Transverse colon (tissue), 4 donors: Measurements from ENCODE around the gene VIM. TPM values are rescaled to one million over a fixed set of nuclear protein-coding genes. Genes with fewer than 3 reads are reported as not detected.

Experiments used
- DNase-seq: peaks from one replicate; pipeline ENCODE4 v3.0.0-alpha.2; 2019
- H3K27ac ChIP-seq, 4 donors: fragments of 200-600 bp; sonication (generic); 2 replicates each; pipeline ENCODE4 v1.5.1; 2016 to 2018; ENCODE audit warnings: inconsistent platforms in 4 of 4
- H3K27me3 ChIP-seq: fragments of 200-600 bp; sonication (generic); 2 replicates; pipeline ENCODE4 v1.5.1; 2017; ENCODE audit warnings: inconsistent platforms
- H3K36me3 ChIP-seq, 4 donors: fragments of 200-600 bp; sonication (generic); 2 replicates each; pipeline ENCODE4 v1.5.1; 2017 to 2019; ENCODE audit warnings: inconsistent platforms in 4 of 4
- H3K4me1 ChIP-seq, 4 donors: fragments of 200-600 bp; sonication (generic); 2 replicates each; pipeline ENCODE4 v1.5.1; 2017 to 2020; ENCODE audit warnings: inconsistent platforms in 4 of 4
- H3K4me3 ChIP-seq, 4 donors: fragments of 200-600 bp; sonication (generic); 1 replicate in 1 of 4; 2 replicates in 3 of 4; pipeline versions ENCODE4 v1.5.1 to v1.6.1; 2017 to 2019; ENCODE audit warnings: inconsistent platforms in 4 of 4
- H3K9me3 ChIP-seq, 2 donors: fragments of 200-600 bp; sonication (generic); 2 replicates each; pipeline ENCODE4 v1.5.1; 2017 to 2019; ENCODE audit warnings: inconsistent platforms in 2 of 2
- CTCF ChIP-seq, 5 experiments: fragments of 200-600 bp in 3 of 5; fragments of 450-650 bp in 2 of 5; sonication (generic) in 3 of 5; IDR thresholded peaks; 1 replicate in 2 of 5; 2 replicates in 3 of 5; pipeline ENCODE4 v1.5.1; 2016 to 2017; ENCODE audit warnings: antibody characterized with exemption in 5 of 5, inconsistent platforms in 3 of 5, mild to moderate bottlenecking in 2 of 5, moderate library complexity in 1 of 5
- EP300 ChIP-seq: sonication (generic); formaldehyde crosslinking; IDR thresholded peaks from one replicate; pipeline ENCODE4 v1.6.1; 2017; ENCODE audit warnings: antibody characterized with exemption, low read depth
- POLR2A ChIP-seq: fragments of 450-650 bp; IDR thresholded peaks from one replicate; pipeline ENCODE4 v1.6.1; 2016; ENCODE audit warnings: antibody characterized with exemption, mild to moderate bottlenecking, moderate library complexity
- POLR2AphosphoS5 ChIP-seq, 3 donors: sonication (generic); formaldehyde crosslinking; IDR thresholded peaks; one replicate each; pipeline ENCODE4 v1.6.1; 2016; ENCODE audit warnings: antibody characterized with exemption in 3 of 3
- WGBS, 2 donors: methylation state at CpG; one replicate each; pipeline ENCODE4 v1.1.5; 2018; ENCODE audit warnings: low coverage in 1 of 2; 5-methylcytosine and 5-hydroxymethylcytosine counted together
- in situ Hi-C, 4 donors: fragments of 200-750 bp; cut with MboI; loops; one replicate each; pipeline versions ENCODE4 v1.15.0 to v1.15.1; 2017; ENCODE audit warnings: low sequenced_read_pairs in 3 of 4, low pct_ligation_motif_present in 1 of 4, low pct_unique_long_range_greater_than_20kb in 1 of 4
- intact Hi-C: fragments of 100-400 bp; cut with DNase I; formaldehyde crosslinking; loops from one replicate; pipeline ENCODE4 v1.15.1; 2023; ENCODE audit warnings: low total_unique reads
- total RNA-seq, 4 donors: library from RNA; depleted of rRNA; stranded (reverse); fragments of >200 nt; gene quantifications; one replicate each; pipeline ENCODE4 v1.1.0, GENCODE V29; 2016

Gene VIM
- total RNA-seq, 4 donors from 2014 or later: 345 to 1,157 (median 686) TPM

GRCh38 chr10:17203416-17203815 is 24.6 kb upstream of the VIM start:
- Histone ChIP-seq H3K4me3 (no peak overlapping the region), H3K4me1 (peaks cover 0 to 24% (median 10%) of the 10 kb centered on the region in 4 donors), H3K27me3 (no peaks in the 10 kb centered on the region), H3K36me3 (no peaks in the 10 kb centered on the region), H3K9me3 (no peaks in the 10 kb centered on the region), H3K27ac (no peak overlapping the region)
- intact Hi-C loops (no loop called here), in situ Hi-C loops (no loop called here)
- no peak for DNase-seq
- 10 to 29% methylated on average over 3 of the region's 3 CpGs for WGBS, 2 donors
- no peak for TF ChIP-seq POLR2A
- TF ChIP-seq EP300: no peak
- no peak for TF ChIP-seq CTCF (IDR thresholded peaks at IDR 0.05)
- no peak for TF ChIP-seq POLR2AphosphoS5 (IDR thresholded peaks at IDR 0.05)

DNA sequence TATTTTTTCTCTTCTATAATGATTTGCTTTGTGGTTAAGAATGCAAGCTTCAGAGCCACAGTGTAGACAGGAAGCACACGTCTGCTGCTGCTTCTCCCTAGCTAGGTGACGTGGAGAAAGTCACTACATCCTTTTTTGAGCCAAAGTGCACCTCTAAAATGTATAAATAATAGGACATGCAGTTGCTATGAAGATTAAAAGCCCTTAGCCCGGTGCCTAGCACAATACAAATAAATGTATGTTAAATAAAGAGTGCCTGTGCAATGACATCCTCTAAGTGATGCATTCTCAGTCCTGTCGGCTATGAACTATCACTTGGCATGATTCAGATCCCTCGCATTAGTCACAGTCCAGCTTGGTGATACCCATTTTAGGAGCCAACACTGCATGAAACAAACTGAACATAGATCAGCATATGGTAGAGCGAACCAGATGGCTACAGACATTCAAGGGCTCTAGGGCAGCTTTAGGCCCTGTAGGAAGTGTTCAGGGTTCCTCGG is 21.8 kb upstream of the VIM start:
- intact Hi-C loops: no loop called here
- Histone ChIP-seq H3K27me3 (no peaks in the 10 kb centered on the region), H3K9me3 (no peaks in the 10 kb centered on the region), H3K4me1 (peaks cover 2 to 4% (median 4%) of the 10 kb centered on the region in 4 donors), H3K27ac (peak overlapping the region in 2 of 4 donors; percentile 23 to 42), H3K4me3 (no peak overlapping the region), H3K36me3 (no peaks in the 10 kb centered on the region)
- WGBS, 2 donors: 43 to 64% methylated on average over 3 to 7 of the region's 7 CpGs
- in situ Hi-C loops: no loop called here
- DNase-seq: no peak
- TF ChIP-seq POLR2A (no peak), POLR2AphosphoS5 (IDR thresholded peaks at IDR 0.05) (no peak), CTCF (IDR thresholded peaks at IDR 0.05) (no peak), EP300 (no peak)

- Histone ChIP-seq H3K4me3 (no peak overlapping the region), H3K36me3 (no peaks in the 10 kb centered on the region), H3K27ac (no peak overlapping the region), H3K27me3 (no peaks in the 10 kb centered on the region), H3K4me1 (peaks cover 0 to 2% (median under 1%) of the 10 kb centered on the region in 4 donors), H3K9me3 (no peaks in the 10 kb centered on the region)
- TF ChIP-seq POLR2AphosphoS5 (IDR thresholded peaks at IDR 0.05): no peak
- TF ChIP-seq CTCF (IDR thresholded peaks at IDR 0.05): no peak
- no peak for TF ChIP-seq POLR2A
- no peak for TF ChIP-seq EP300
- no peak for DNase-seq
- intact Hi-C loops: no loop called here
- in situ Hi-C loops: no loop called here
Measured at GRCh38 chr10:17208476-17208875, 19.6 kb upstream of the VIM start.

- no peak for TF ChIP-seq CTCF (IDR thresholded peaks at IDR 0.05)
- TF ChIP-seq POLR2A: no peak
- no peak for TF ChIP-seq POLR2AphosphoS5 (IDR thresholded peaks at IDR 0.05)
- no peak for TF ChIP-seq EP300
- DNase-seq: no peak
- no peak overlapping the region for H3K27ac ChIP-seq
- peaks cover 0 to 8% (median 1%) of the 10 kb centered on the region in 4 donors for H3K4me1 ChIP-seq
- in situ Hi-C loops (no loop called here), intact Hi-C loops (no loop called here)
- WGBS, 2 donors: 70 to 73% methylated on average over 1 of the region's 1 CpG
- no peak overlapping the region for H3K4me3 ChIP-seq
- H3K27me3 ChIP-seq: no peaks in the 10 kb centered on the region
- H3K9me3 ChIP-seq: no peaks in the 10 kb centered on the region
- H3K36me3 ChIP-seq: no peaks in the 10 kb centered on the region
Measured at GRCh38 chr10:17209302-17209701, 18.7 kb upstream of the VIM start.
